Effector memory CD4-positive, alpha-beta T cell (primary cell): ENCODE measurements around the gene ASTE1.

Experiments used
- DNase-seq, 3 donors: peaks; one replicate each; pipeline ENCODE4 v3.0.0-alpha.2; 2020
- H3K27ac ChIP-seq: 2 replicates; pipeline ENCODE4 v1.7.0; 2013; ENCODE audit warnings: mild to moderate bottlenecking, low read length, moderate library complexity; ENCODE audit not compliant: insufficient read depth, poor library complexity, severe bottlenecking
- H3K27me3 ChIP-seq: replicated peaks from 2 replicates; pipeline ENCODE4 v1.7.0; 2013; ENCODE audit warnings: mild to moderate bottlenecking, low read length; ENCODE audit not compliant: insufficient read depth, control insufficient read depth, poor library complexity, severe bottlenecking
- H3K36me3 ChIP-seq: 2 replicates; pipeline ENCODE4 v1.7.0; 2013; ENCODE audit warnings: mild to moderate bottlenecking, low read length, moderate library complexity; ENCODE audit not compliant: control insufficient read depth, insufficient read depth
- H3K4me1 ChIP-seq: 2 replicates; pipeline ENCODE4 v1.7.0; 2013; ENCODE audit warnings: low read length, mild to moderate bottlenecking; ENCODE audit not compliant: control insufficient read depth, insufficient read depth, poor library complexity, severe bottlenecking
- H3K4me3 ChIP-seq: 2 replicates; pipeline ENCODE4 v1.7.0; 2013; ENCODE audit warnings: low read length, low read depth, mild to moderate bottlenecking; ENCODE audit not compliant: insufficient read depth, poor library complexity, severe bottlenecking
- H3K9me3 ChIP-seq: 2 replicates; pipeline ENCODE4 v1.7.0; 2013; ENCODE audit warnings: mild to moderate bottlenecking, low read length, moderate library complexity; ENCODE audit not compliant: control insufficient read depth
- total RNA-seq, 3 donors: gene quantifications; one replicate each; lab custom pipeline; 2026; lab: John Stamatoyannopoulos, UW

The ASTE1 gene
- 18.8 to 35.7 (median 24.2) reads per million in 3 donors for total RNA-seq

- Histone ChIP-seq H3K27me3 (no peaks in the 10 kb centered on the region), H3K4me3 (peak within 1 kb of the TSS; percentile 87), H3K9me3 (no peaks in the 10 kb centered on the region), H3K27ac (peak within 1 kb of the TSS; percentile 90), H3K4me1 (peaks cover 15% of the 10 kb centered on the region), H3K36me3 (peaks cover 6% of the 10 kb centered on the region)
- DNase-seq: peak; percentile 85 to 88 (median 87)
Observed at GRCh38 chr3:131026321-131027151, at the start of gene ASTE1, which contains the start of gene NEK11. ASTE1 (minus strand) TSS chr3:131026825; CDS start chr3:131025306, 1,519 bp downstream. NEK11 (plus strand) TSS chr3:131026877; CDS start chr3:131029709, 2,832 bp downstream.

- Histone ChIP-seq H3K4me3 (no peak overlapping the region), H3K27me3 (no peaks in the 10 kb centered on the region), H3K36me3 (no peaks in the 10 kb centered on the region), H3K4me1 (no peaks in the 10 kb centered on the region), H3K27ac (no peak overlapping the region), H3K9me3 (no peaks in the 10 kb centered on the region)
- DNase-seq: no peak
Observed at GRCh38 chr3:131075632-131076328, 49.2 kb upstream of the ASTE1 start.

GRCh38 chr3:131072845-131073244, 46.2 kb upstream of the ASTE1 start:
- no peaks in the 10 kb centered on the region for H3K36me3 ChIP-seq
- H3K4me1 ChIP-seq: no peaks in the 10 kb centered on the region
- H3K27me3 ChIP-seq: no peaks in the 10 kb centered on the region
- no peak overlapping the region for H3K4me3 ChIP-seq
- DNase-seq: no peak
- H3K9me3 ChIP-seq: no peaks in the 10 kb centered on the region
- no peak overlapping the region for H3K27ac ChIP-seq

GRCh38 chr3:131072099-131072559, 45.5 kb upstream of the ASTE1 start:
- Histone ChIP-seq H3K4me1 (no peaks in the 10 kb centered on the region), H3K36me3 (no peaks in the 10 kb centered on the region), H3K27ac (no peak overlapping the region), H3K9me3 (no peaks in the 10 kb centered on the region), H3K4me3 (no peak overlapping the region), H3K27me3 (no peaks in the 10 kb centered on the region)
- DNase-seq: no peak

GRCh38 chr3:131067983-131068382, 41.4 kb upstream of the ASTE1 start:
- no peak overlapping the region for H3K27ac ChIP-seq

GRCh38 chr3:131053043-131053859, 26.6 kb upstream of the ASTE1 start:
- no peaks in the 10 kb centered on the region for H3K27me3 ChIP-seq
- H3K36me3 ChIP-seq: no peaks in the 10 kb centered on the region
- DNase-seq: no peak
- no peaks in the 10 kb centered on the region for H3K9me3 ChIP-seq
- H3K4me1 ChIP-seq: no peaks in the 10 kb centered on the region
- H3K27ac ChIP-seq: no peak overlapping the region
- no peak overlapping the region for H3K4me3 ChIP-seq

More at GRCh38 chr3:131067983-131068382, 41.4 kb upstream of the ASTE1 start:
- no peak for DNase-seq
- Histone ChIP-seq H3K4me3 (no peak overlapping the region), H3K27me3 (no peaks in the 10 kb centered on the region), H3K4me1 (no peaks in the 10 kb centered on the region), H3K9me3 (no peaks in the 10 kb centered on the region), H3K36me3 (no peaks in the 10 kb centered on the region)

GRCh38 chr3:131050001-131050400, 23.4 kb upstream of the ASTE1 start:
- no peaks in the 10 kb centered on the region for H3K27me3 ChIP-seq
- H3K9me3 ChIP-seq: no peaks in the 10 kb centered on the region
- no peaks in the 10 kb centered on the region for H3K36me3 ChIP-seq
- no peak overlapping the region for H3K27ac ChIP-seq
- H3K4me3 ChIP-seq: no peak overlapping the region
- H3K4me1 ChIP-seq: no peaks in the 10 kb centered on the region
- no peak for DNase-seq

GRCh38 chr3:131048030-131048429, 21.4 kb upstream of the ASTE1 start:
- H3K4me3 ChIP-seq: no peak overlapping the region
- H3K9me3 ChIP-seq: no peaks in the 10 kb centered on the region
- H3K36me3 ChIP-seq: no peaks in the 10 kb centered on the region
- H3K4me1 ChIP-seq: no peaks in the 10 kb centered on the region
- H3K27me3 ChIP-seq: no peaks in the 10 kb centered on the region
- DNase-seq: no peak
- no peak overlapping the region for H3K27ac ChIP-seq

- no peak overlapping the region for H3K27ac ChIP-seq
- no peaks in the 10 kb centered on the region for H3K9me3 ChIP-seq
- peaks cover 4% of the 10 kb centered on the region for H3K4me1 ChIP-seq
- no peaks in the 10 kb centered on the region for H3K36me3 ChIP-seq
- DNase-seq: no peak
- H3K27me3 ChIP-seq: no peaks in the 10 kb centered on the region
- H3K4me3 ChIP-seq: no peak overlapping the region
Observed at GRCh38 chr3:131047582-131047981, 21.0 kb upstream of the ASTE1 start.
